ENCODE results near the gene NPTXR. TPM values are rescaled to one million over a fixed set of nuclear protein-coding genes. Genes with fewer than 3 reads are reported as not detected.

NPTXR gene
- total RNA-seq, 2 experiments from 2014 or later = 4.2 to 4.6 TPM

DNA sequence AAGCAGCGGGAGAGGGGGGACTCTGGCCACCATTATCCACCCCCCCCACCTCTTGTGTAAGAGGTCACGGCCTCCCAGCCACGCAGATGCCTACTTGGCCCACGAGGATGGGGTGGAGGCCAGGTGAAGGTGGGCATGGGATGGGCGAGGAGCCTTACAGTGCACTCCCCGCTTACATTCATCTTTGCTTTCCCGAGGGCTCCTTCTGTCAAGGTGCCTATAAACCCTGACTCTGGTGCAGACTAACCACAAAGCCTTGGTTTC lies 13.1 kb downstream of the NPTXR start:
- no peaks in the 10 kb centered on the region for H3K4me1 ChIP-seq (ENCODE audit: insufficient read depth, low read length)
- intact Hi-C loops (cut with DNase I, micrococcal nuclease) = no loop called here
- no peak overlapping the region for H3K27ac ChIP-seq (ENCODE audit: low read depth in 1 of 2, low read length in 2 of 2)
- Mint-ChIP-seq H3K4me1 (ENCODE audit: low read depth) (peaks cover 5% of the 10 kb centered on the region), H3K27me3 (no peaks in the 10 kb centered on the region), H3K36me3 (ENCODE audit: low read depth) (no peaks in the 10 kb centered on the region), H3K27ac (no peak overlapping the region), H3K9me3 (no peaks in the 10 kb centered on the region), H3K4me3 (no peak overlapping the region)
- H3K4me3 ChIP-seq (ENCODE audit: low read length) = no peak overlapping the region
- ATAC-seq (ENCODE audit: poor library complexity) (no peak), DNase-seq (no peak)
- TF ChIP-seq, protein P1, sequence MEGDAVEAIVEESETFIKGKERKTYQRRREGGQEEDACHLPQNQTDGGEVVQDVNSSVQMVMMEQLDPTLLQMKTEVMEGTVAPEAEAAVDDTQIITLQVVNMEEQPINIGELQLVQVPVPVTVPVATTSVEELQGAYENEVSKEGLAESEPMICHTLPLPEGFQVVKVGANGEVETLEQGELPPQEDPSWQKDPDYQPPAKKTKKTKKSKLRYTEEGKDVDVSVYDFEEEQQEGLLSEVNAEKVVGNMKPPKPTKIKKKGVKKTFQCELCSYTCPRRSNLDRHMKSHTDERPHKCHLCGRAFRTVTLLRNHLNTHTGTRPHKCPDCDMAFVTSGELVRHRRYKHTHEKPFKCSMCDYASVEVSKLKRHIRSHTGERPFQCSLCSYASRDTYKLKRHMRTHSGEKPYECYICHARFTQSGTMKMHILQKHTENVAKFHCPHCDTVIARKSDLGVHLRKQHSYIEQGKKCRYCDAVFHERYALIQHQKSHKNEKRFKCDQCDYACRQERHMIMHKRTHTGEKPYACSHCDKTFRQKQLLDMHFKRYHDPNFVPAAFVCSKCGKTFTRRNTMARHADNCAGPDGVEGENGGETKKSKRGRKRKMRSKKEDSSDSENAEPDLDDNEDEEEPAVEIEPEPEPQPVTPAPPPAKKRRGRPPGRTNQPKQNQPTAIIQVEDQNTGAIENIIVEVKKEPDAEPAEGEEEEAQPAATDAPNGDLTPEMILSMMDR (IDR thresholded peaks at IDR 0.05) = no peak
- no peaks in the 10 kb centered on the region for H3K27me3 ChIP-seq (ENCODE audit: control insufficient read depth in 1 of 2, insufficient read depth in 2 of 2, low read length in 2 of 2)
- H3K9me3 ChIP-seq (ENCODE audit: control insufficient read depth in 1 of 2, insufficient read depth in 1 of 2, low read length in 2 of 2) = peaks cover 0 to 5% of the 10 kb centered on the region in 2 experiments
- H3K36me3 ChIP-seq (ENCODE audit: insufficient read depth, low read length) = no peaks in the 10 kb centered on the region
- CTCF ChIA-PET = no interaction called here
- POLR2A ChIA-PET = no interaction called here

DNA sequence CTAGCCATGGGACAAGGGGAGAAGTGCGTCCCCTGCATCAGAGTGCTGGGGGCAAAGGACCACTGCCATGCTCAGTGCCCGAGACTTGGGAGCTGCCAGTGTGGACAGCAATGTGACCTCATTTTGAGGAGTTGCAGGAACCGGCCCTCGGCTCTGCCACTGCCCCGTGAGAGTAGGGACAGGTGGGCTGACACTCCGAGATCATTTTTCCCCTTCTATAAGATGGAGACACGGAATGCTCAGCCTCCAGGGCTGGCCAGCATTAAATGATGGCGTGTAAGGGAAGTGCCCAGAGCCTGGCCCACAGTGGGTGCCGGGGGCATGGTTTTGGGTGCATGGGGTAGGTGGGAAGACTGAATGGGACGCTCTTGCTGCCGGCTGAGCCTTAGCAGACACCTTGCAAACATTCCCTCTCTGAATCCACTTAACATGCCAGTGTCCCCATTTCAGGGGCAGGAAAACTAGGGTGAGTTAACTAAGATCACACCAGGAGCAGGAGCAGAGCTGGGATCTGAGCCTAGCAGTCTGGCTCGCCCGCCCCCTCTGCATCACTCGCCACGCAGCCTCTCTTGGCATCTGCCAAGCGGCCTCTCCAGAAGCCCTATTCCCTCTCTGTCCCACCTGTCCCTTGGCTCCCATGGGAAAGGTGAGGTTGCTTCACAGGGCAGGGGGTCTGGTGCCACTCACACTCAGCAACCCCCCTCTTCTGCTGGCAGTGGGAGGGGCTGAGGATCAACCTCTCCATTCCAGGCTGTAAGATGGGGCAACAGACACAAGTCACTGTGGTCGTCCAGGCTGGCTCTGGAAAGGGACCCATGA lies 13.6 kb downstream of the NPTXR start:
- H3K27me3 Mint-ChIP-seq = no peaks in the 10 kb centered on the region
- Histone ChIP-seq H3K27me3 (ENCODE audit: control insufficient read depth in 1 of 2, insufficient read depth in 2 of 2, low read length in 2 of 2) (no peaks in the 10 kb centered on the region), H3K4me3 (ENCODE audit: low read length) (no peak overlapping the region), H3K9me3 (ENCODE audit: control insufficient read depth in 1 of 2, insufficient read depth in 1 of 2, low read length in 2 of 2) (peaks cover 0 to 5% of the 10 kb centered on the region in 2 experiments), H3K4me1 (ENCODE audit: insufficient read depth, low read length) (no peaks in the 10 kb centered on the region), H3K27ac (ENCODE audit: low read depth in 1 of 2, low read length in 2 of 2) (no peak overlapping the region), H3K36me3 (ENCODE audit: insufficient read depth, low read length) (no peaks in the 10 kb centered on the region)
- CTCF ChIA-PET = no interaction called here
- intact Hi-C loops (cut with DNase I, micrococcal nuclease) = no loop called here
- H3K9me3 Mint-ChIP-seq = no peaks in the 10 kb centered on the region
- DNase-seq (no peak), ATAC-seq (ENCODE audit: poor library complexity) (no peak)
- H3K36me3 Mint-ChIP-seq (ENCODE audit: low read depth) = no peaks in the 10 kb centered on the region
- H3K4me1 Mint-ChIP-seq (ENCODE audit: low read depth) = peaks cover 5% of the 10 kb centered on the region
- POLR2A ChIA-PET = no interaction called here
- H3K4me3 Mint-ChIP-seq = no peak overlapping the region
- no peak overlapping the region for H3K27ac Mint-ChIP-seq
- TF ChIP-seq, protein P1 (IDR thresholded peaks at IDR 0.05) = no peak

DNA sequence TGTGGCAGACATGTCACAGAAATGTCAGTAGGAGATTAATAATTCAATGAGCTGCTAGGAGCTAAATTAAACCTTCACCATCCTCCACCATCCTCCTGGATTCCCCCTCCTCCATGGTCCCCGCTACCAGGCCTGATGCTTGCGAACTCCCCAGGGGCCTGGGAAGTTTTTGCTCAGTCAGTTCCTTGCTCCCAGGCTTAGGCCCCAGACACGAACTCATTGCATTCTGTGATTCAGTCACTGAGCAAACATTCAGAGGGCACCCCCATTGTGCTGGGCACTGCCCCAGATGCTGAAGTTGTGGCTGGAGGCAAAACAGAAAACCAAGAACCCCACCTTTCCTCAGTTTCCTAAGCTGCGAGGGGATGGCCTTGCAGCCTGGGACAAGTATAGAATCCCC lies 14.3 kb downstream of the NPTXR start:
- no peak overlapping the region for H3K4me3 Mint-ChIP-seq
- ATAC-seq (ENCODE audit: poor library complexity) (no peak), DNase-seq (no peak)
- H3K36me3 Mint-ChIP-seq (ENCODE audit: low read depth) = no peaks in the 10 kb centered on the region
- H3K9me3 Mint-ChIP-seq = no peaks in the 10 kb centered on the region
- Histone ChIP-seq H3K36me3 (ENCODE audit: insufficient read depth, low read length) (no peaks in the 10 kb centered on the region), H3K9me3 (ENCODE audit: control insufficient read depth in 1 of 2, insufficient read depth in 1 of 2, low read length in 2 of 2) (peaks cover 0 to 5% of the 10 kb centered on the region in 2 experiments), H3K27ac (ENCODE audit: low read depth in 1 of 2, low read length in 2 of 2) (no peak overlapping the region), H3K27me3 (ENCODE audit: control insufficient read depth in 1 of 2, insufficient read depth in 2 of 2, low read length in 2 of 2) (no peaks in the 10 kb centered on the region), H3K4me3 (ENCODE audit: low read length) (no peak overlapping the region), H3K4me1 (ENCODE audit: insufficient read depth, low read length) (no peaks in the 10 kb centered on the region)
- TF ChIP-seq, protein P1 (IDR thresholded peaks at IDR 0.05) = no peak
- ChIA-PET POLR2A (no interaction called here), CTCF (no interaction called here)
- peaks cover 3% of the 10 kb centered on the region for H3K4me1 Mint-ChIP-seq (ENCODE audit: low read depth)
- H3K27me3 Mint-ChIP-seq = no peaks in the 10 kb centered on the region
- no peak overlapping the region for H3K27ac Mint-ChIP-seq
- intact Hi-C loops (cut with DNase I, micrococcal nuclease) = no loop called here

All from CD4-positive, alpha-beta T cell (primary cell).